Esophagus squamous epithelium (tissue), 5 donors: ENCODE measurements around the gene CTAG1A. TPM values are rescaled to one million over a fixed set of nuclear protein-coding genes. Genes with fewer than 3 reads are reported as not detected.

ENCODE experiments used
- DNase-seq: peaks from one replicate; lab custom pipeline; 2025; lab: John Stamatoyannopoulos, UW
- H3K27ac ChIP-seq, 4 donors: fragments of 200-600 bp; sonication (generic); one replicate each; pipeline ENCODE4 v1.5.1; 2016 to 2019; ENCODE audit warnings: mild to moderate bottlenecking in 1 of 4
- H3K27me3 ChIP-seq, 4 donors: fragments of 200-600 bp; sonication (generic); 1 replicate in 3 of 4; 2 replicates in 1 of 4; pipeline versions ENCODE4 v1.5.1 to v1.6.0; 2017 to 2021; ENCODE audit warnings: antibody characterized with exemption in 1 of 4
- H3K36me3 ChIP-seq, 3 donors: fragments of 200-600 bp; sonication (generic); one replicate each; pipeline ENCODE4 v1.5.1; 2016 to 2019
- H3K4me1 ChIP-seq, 3 donors: fragments of 200-600 bp; sonication (generic); one replicate each; pipeline ENCODE4 v1.5.1; 2017 to 2019
- H3K4me3 ChIP-seq, 4 donors: fragments of 200-600 bp; sonication (generic); 1 replicate in 3 of 4; 2 replicates in 1 of 4; pipeline ENCODE4 v1.5.1; 2016 to 2019; ENCODE audit warnings: mild to moderate bottlenecking in 2 of 4, moderate library complexity in 1 of 4
- H3K9me3 ChIP-seq, 3 donors: fragments of 200-600 bp; sonication (generic); one replicate each; pipeline ENCODE4 v1.5.1; 2016 to 2019
- POLR2A ChIP-seq, 4 donors: fragments of 450-650 bp; IDR thresholded peaks; one replicate each; pipeline ENCODE4 v1.6.1; 2017; ENCODE audit warnings: antibody characterized with exemption in 4 of 4, mild to moderate bottlenecking in 4 of 4, moderate library complexity in 3 of 4
- WGBS, 2 donors: methylation state at CpG; one replicate each; pipeline ENCODE4 v1.1.5; 2018; 5-methylcytosine and 5-hydroxymethylcytosine counted together
- intact Hi-C: fragments of 100-400 bp; cut with DNase I; formaldehyde crosslinking; loops from one replicate; pipeline ENCODE4 v1.15.0; 2022
- total RNA-seq, 4 donors: library from RNA; depleted of rRNA; stranded (reverse); fragments of >200 nt; gene quantifications; one replicate each; pipeline ENCODE4 v1.1.0, GENCODE V29; 2016
- TF ChIP-seq, protein P1 (sequence below), 6 experiments: fragments of 450-650 bp in 4 of 6; fragments of 200-600 bp in 2 of 6; sonication (generic) in 2 of 6; IDR thresholded peaks; one replicate each; pipeline ENCODE4 v1.5.1; 2016 to 2019; ENCODE audit warnings: antibody characterized with exemption in 6 of 6, mild to moderate bottlenecking in 4 of 6, moderate library complexity in 4 of 6
- donor health status: DM: yes; HTN: yes; CAD: no.

Gene CTAG1A
- total RNA-seq, 4 donors from 2014 or later: not detected

DNA sequence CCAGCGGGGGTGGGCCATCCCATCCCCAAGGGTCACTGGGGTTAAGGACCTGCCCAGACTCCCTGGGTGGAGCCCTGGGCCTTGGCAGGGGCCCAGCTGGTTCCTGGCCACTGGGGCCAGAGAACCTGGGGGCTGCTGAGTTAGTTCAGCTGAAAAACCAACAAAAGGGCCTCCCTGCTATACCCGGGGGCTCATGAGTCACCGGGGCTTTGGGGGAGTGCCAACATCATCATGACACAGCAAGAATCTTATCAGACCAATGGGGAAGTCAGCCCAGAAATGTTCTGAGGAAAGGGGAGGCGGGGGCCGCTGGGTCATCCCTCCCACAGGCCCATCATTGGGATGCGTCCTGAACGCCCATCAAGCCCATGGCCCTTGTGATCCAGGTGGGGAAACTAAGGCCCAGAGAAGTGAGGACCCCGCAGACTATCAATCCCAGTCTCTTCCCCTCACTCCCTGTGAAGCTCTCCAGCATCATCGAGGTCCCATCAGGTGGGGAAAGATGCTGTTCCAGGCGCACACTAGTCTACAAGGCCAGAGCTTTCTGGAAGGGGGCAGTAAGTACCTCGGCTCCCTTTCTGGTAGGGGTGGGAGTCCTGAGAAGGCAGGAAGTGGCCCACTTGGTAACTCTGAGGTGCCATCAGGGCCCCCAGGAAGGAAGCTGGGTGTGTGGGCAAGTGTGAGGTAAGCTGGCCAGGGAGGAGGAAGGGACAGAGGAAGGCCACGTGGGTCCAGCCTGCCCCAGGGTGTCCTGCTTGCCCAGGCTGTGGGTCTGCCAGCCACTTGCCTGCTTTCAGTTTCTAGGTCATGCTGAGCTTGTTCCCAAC is 42.8 kb upstream of the CTAG1A start:
- intact Hi-C loops: no loop called here

DNA sequence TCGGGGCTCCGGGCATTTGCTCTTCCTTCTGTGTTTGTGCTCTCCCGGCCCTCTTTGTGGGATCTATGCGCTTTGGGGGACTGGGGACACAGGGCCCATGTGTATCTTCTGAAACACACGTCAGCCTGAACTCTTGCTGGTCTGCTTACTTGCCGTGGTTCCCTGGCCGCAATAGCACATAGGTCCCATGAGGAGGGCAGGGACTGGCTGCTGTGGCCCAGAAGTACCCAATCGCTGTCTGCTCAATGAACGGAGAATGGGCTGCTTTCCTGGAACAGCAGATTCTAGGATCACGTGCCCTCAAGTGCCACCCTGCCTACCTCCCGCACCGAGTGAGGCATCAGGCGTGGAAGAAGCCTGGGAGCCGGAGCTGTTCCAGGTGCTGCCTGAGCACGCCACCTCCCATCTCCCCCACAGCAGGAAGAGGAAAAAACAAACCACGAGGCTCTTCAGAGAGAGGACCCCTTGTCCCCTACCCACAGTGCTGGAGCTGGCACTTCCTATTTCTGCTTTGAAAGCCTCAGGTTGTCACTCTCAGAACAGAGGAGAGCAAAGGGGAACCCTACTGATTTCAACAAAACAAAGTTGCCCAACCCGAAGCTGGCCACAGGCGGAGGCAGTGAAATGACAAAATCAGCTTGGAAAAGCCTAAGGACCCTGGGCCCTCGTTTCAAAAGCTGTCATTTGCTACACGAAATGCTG is 42.1 kb upstream of the CTAG1A start:
- Histone ChIP-seq H3K36me3 (peaks cover 0 to 4% (median 0%) of the 10 kb centered on the region in 3 donors), H3K9me3 (no peaks in the 10 kb centered on the region), H3K4me1 (peaks cover 21 to 64% (median 27%) of the 10 kb centered on the region in 3 donors), H3K4me3 (peak overlapping the region in 2 of 4 donors; percentile 7 to 34), H3K27ac (peak overlapping the region; percentile 86 to 91 (median 88)), H3K27me3 (no peaks in the 10 kb centered on the region)
- intact Hi-C loops: no loop called here
- DNase-seq: no peak
- WGBS, 2 donors: 47 to 50% methylated on average over 4 to 16 of the region's 20 CpGs
- no peak for TF ChIP-seq POLR2A (IDR thresholded peaks at IDR 0.05)
- TF ChIP-seq, protein P1, sequence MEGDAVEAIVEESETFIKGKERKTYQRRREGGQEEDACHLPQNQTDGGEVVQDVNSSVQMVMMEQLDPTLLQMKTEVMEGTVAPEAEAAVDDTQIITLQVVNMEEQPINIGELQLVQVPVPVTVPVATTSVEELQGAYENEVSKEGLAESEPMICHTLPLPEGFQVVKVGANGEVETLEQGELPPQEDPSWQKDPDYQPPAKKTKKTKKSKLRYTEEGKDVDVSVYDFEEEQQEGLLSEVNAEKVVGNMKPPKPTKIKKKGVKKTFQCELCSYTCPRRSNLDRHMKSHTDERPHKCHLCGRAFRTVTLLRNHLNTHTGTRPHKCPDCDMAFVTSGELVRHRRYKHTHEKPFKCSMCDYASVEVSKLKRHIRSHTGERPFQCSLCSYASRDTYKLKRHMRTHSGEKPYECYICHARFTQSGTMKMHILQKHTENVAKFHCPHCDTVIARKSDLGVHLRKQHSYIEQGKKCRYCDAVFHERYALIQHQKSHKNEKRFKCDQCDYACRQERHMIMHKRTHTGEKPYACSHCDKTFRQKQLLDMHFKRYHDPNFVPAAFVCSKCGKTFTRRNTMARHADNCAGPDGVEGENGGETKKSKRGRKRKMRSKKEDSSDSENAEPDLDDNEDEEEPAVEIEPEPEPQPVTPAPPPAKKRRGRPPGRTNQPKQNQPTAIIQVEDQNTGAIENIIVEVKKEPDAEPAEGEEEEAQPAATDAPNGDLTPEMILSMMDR (IDR thresholded peaks at IDR 0.05): no peak

More for the DNA sequence above, 42.8 kb upstream of the CTAG1A start:
- H3K36me3 ChIP-seq: peaks cover 0 to 4% (median 0%) of the 10 kb centered on the region in 3 donors
- 38% methylated on average over 11 of the region's 12 CpGs; no CpG with 5 or more reads in 1 of the 2 donors for WGBS, 2 donors
- H3K4me3 ChIP-seq: peak overlapping the region in 2 of 4 donors; percentile 7 to 34
- H3K9me3 ChIP-seq: no peaks in the 10 kb centered on the region
- TF ChIP-seq POLR2A (IDR thresholded peaks at IDR 0.05): no peak
- TF ChIP-seq, protein P1 (IDR thresholded peaks at IDR 0.05): no peak
- no peak for DNase-seq
- peaks cover 21 to 64% (median 27%) of the 10 kb centered on the region in 3 donors for H3K4me1 ChIP-seq
- H3K27ac ChIP-seq: peak overlapping the region; percentile 86 to 91 (median 88)
- no peaks in the 10 kb centered on the region for H3K27me3 ChIP-seq

DNA sequence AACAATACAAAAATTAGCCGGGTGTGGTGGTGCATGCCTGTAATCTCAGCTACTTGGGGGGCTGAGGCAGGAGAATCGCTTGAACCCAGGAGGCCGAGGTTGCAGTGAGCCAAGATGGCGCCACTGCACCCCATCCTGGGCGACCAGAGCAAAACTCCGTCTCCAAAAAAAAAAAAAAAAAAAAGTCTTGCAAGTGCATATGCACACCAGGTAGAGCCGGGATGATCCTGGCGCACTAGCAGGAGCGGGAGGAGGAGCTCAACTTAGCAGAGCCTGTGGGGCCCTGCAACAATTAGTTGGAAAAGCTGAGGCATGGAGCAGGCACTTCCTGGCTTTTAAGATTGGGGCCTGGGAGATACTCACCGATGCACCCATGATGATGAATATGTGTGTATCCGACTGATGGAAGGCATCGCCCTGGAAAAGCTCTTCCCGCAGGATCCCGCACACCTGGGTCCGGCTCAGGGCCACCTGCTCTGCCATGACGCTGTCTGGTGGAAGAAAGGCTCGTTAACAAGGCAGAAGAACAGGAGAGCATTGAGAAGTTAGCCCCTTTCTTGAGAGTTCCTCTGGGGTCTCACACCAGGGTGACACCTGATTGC is 39.2 kb upstream of the CTAG1A start:
- peak overlapping the region in 2 of 4 donors; percentile 87 to 88 for H3K27ac ChIP-seq
- H3K27me3 ChIP-seq: no peaks in the 10 kb centered on the region
- no peaks in the 10 kb centered on the region for H3K9me3 ChIP-seq
- WGBS, 2 donors: 76 to 88% methylated on average over 8 to 16 of the region's 17 CpGs
- H3K4me3 ChIP-seq: peak overlapping the region; percentile 52 to 75 (median 66)
- H3K4me1 ChIP-seq: peaks cover 21 to 85% (median 21%) of the 10 kb centered on the region in 3 donors
- intact Hi-C loops: no loop called here
- no peak for TF ChIP-seq POLR2A (IDR thresholded peaks at IDR 0.05)
- TF ChIP-seq, protein P1 (IDR thresholded peaks at IDR 0.05): no peak
- peaks cover 0 to 4% (median 0%) of the 10 kb centered on the region in 3 donors for H3K36me3 ChIP-seq
- DNase-seq: no peak

DNA sequence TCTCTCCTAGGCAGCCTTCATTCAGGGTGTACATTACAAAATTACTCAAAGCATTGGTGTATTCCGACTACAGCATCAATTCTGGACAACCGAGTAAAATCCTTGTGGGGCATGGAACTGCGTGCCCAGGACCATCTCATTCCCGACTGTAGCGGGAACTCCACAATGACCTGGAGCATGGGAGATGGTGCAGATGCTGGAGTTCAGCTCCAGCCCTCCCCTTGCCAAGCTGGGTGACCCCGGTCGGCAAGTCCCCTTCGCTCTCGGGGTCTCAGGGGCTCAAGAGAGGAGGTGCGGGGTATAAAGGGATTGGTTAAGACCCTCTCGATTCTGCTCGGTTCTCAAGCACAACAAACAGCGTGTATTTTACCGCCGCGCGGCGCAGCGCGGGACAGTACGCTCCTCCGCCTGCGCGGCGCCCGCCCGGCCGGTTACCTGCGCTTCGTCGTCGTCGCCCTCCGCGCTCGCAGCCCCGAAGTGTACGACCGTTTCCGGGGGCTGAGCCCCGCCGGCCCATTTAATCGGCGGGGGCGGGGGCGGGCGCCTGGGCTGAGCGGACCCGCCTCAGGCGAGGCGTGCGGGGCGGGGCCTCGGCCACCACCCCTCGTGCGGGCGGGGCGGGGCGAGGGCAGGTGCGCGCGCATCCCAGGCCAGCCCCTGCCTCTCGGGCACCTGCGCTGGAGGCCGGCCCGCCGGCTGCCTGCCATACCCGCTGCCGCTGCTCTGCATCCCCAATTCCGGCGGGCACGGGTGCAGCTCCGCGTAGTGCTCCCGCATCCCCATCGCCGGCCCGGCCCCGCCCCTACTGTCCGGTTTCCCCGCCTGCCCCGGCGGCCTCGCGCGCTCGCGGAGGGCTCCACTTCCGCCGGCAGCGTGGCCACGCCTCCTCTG is 38.3 kb upstream of the CTAG1A start, which contains the start of gene G6PD:
Gene G6PD (minus strand): TSS at position 493 of the 891 bp plus-strand sequence. CDS start 691 bp downstream, outside the sequence.
- intact Hi-C loops: no loop called here
- Histone ChIP-seq H3K4me1 (peaks cover 17 to 76% (median 18%) of the 10 kb centered on the region in 3 donors), H3K27me3 (no peaks in the 10 kb centered on the region), H3K36me3 (peaks cover 0 to 5% (median 0%) of the 10 kb centered on the region in 3 donors), H3K27ac (peak within 1 kb of the TSS; percentile 87 to 94 (median 90)), H3K9me3 (no peaks in the 10 kb centered on the region), H3K4me3 (peak within 1 kb of the TSS; percentile 52 to 75 (median 66))
- DNase-seq: no peak
- peak in 2 of 4 donors; percentile 13 to 38 for TF ChIP-seq POLR2A (IDR thresholded peaks at IDR 0.05)
- TF ChIP-seq, protein P1 (IDR thresholded peaks at IDR 0.05): peak in 1 of 6 experiments; percentile 1
- 0% methylated on average over 1 of the region's 92 CpGs; no CpG with 5 or more reads in 1 of the 2 donors for WGBS, 2 donors
